Progenitor cell of endocrine pancreas (in vitro differentiated cells): Measurements from ENCODE around the gene ALS2CL. TPM values are rescaled to one million over a fixed set of nuclear protein-coding genes. Genes with fewer than 3 reads are reported as not detected.

Experiments
- DNase-seq: peaks from one replicate; pipeline ENCODE4 v3.0.0; 2021; ENCODE audit warnings: low spot score; ENCODE audit not compliant: unreplicated experiment
- H3K27ac Mint-ChIP-seq: 2 replicates; pipeline ENCODE4 v1.8.0; 2021; ENCODE audit warnings: mild to moderate bottlenecking, moderate library complexity, mixed read lengths
- H3K27me3 Mint-ChIP-seq: 2 replicates; pipeline ENCODE4 v1.8.0; 2021; ENCODE audit warnings: mixed read lengths
- H3K36me3 Mint-ChIP-seq: 2 replicates; pipeline ENCODE4 v1.8.0; 2022; ENCODE audit warnings: mixed read lengths; ENCODE audit not compliant: insufficient read depth
- H3K4me1 Mint-ChIP-seq: 2 replicates; pipeline ENCODE4 v1.8.0; 2021; ENCODE audit warnings: low read depth, mixed read lengths
- H3K4me3 Mint-ChIP-seq: 2 replicates; pipeline ENCODE4 v1.8.0; 2021; ENCODE audit warnings: low read depth, mild to moderate bottlenecking, moderate library complexity, mixed read lengths
- H3K9me3 Mint-ChIP-seq: 2 replicates; pipeline ENCODE4 v1.8.0; 2021; ENCODE audit warnings: low read depth, mixed read lengths
- total RNA-seq: library from RNA; stranded (reverse); gene quantifications from 2 replicates; pipeline ENCODE4 v1.2.1, GENCODE V29; 2021
- TF ChIP-seq, protein P1 (sequence below): fragments of 200-600 bp; sonication (generic); IDR thresholded peaks from one replicate; pipeline ENCODE4 v1.5.0; 2021; ENCODE audit warnings: antibody characterized with exemption, mild to moderate bottlenecking; ENCODE audit not compliant: unreplicated experiment

The ALS2CL gene
- total RNA-seq, 1 donor from 2014 or later = 3.5 TPM

DNA sequence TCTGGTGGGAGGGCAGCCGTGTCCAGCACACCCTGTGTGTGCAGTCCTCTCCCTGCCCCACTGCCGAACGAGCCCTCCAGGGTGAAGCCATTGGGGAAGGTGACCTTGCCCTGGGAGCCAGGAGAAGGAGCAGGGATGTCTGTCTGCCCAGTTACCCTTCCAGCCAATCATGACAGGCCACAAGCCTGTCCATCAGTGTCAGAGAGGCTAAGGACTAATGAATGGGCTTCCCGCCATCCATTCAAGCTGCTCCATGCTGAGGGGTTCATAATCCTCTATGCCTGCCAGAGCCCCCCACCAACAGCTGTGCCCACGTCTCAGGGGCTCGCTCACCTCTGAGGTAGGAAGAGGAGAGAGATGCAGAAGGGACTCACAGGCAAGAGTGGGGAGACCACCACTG lies 15.2 kb downstream of the ALS2CL start:
- H3K36me3 Mint-ChIP-seq = no peaks in the 10 kb centered on the region
- H3K4me1 Mint-ChIP-seq = peaks cover 4% of the 10 kb centered on the region
- H3K9me3 Mint-ChIP-seq = no peaks in the 10 kb centered on the region
- no peak overlapping the region for H3K27ac Mint-ChIP-seq
- no peak for DNase-seq
- TF ChIP-seq, protein P1, sequence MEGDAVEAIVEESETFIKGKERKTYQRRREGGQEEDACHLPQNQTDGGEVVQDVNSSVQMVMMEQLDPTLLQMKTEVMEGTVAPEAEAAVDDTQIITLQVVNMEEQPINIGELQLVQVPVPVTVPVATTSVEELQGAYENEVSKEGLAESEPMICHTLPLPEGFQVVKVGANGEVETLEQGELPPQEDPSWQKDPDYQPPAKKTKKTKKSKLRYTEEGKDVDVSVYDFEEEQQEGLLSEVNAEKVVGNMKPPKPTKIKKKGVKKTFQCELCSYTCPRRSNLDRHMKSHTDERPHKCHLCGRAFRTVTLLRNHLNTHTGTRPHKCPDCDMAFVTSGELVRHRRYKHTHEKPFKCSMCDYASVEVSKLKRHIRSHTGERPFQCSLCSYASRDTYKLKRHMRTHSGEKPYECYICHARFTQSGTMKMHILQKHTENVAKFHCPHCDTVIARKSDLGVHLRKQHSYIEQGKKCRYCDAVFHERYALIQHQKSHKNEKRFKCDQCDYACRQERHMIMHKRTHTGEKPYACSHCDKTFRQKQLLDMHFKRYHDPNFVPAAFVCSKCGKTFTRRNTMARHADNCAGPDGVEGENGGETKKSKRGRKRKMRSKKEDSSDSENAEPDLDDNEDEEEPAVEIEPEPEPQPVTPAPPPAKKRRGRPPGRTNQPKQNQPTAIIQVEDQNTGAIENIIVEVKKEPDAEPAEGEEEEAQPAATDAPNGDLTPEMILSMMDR = no peak
- no peak overlapping the region for H3K4me3 Mint-ChIP-seq
- peaks cover 78% of the 10 kb centered on the region for H3K27me3 Mint-ChIP-seq

- Mint-ChIP-seq H3K36me3 (no peaks in the 10 kb centered on the region), H3K4me1 (peaks cover 4% of the 10 kb centered on the region), H3K9me3 (no peaks in the 10 kb centered on the region), H3K27me3 (peaks cover 78% of the 10 kb centered on the region), H3K4me3 (no peak overlapping the region), H3K27ac (no peak overlapping the region)
- no peak for DNase-seq
- TF ChIP-seq, protein P1 = no peak
Observed at GRCh38 chr3:46677411-46677726, 16.1 kb downstream of the ALS2CL start.

- Mint-ChIP-seq H3K4me3 (no peak overlapping the region), H3K9me3 (no peaks in the 10 kb centered on the region), H3K4me1 (peaks cover 4% of the 10 kb centered on the region), H3K27me3 (peaks cover 77% of the 10 kb centered on the region), H3K36me3 (no peaks in the 10 kb centered on the region), H3K27ac (no peak overlapping the region)
- DNase-seq = no peak
- TF ChIP-seq, protein P1 = no peak
Observed at GRCh38 chr3:46676601-46677410, 16.7 kb downstream of the ALS2CL start.

GRCh38 chr3:46675843-46676567 lies 17.5 kb downstream of the ALS2CL start:
- Mint-ChIP-seq H3K27ac (no peak overlapping the region), H3K4me1 (peaks cover 4% of the 10 kb centered on the region), H3K36me3 (no peaks in the 10 kb centered on the region), H3K4me3 (no peak overlapping the region), H3K9me3 (no peaks in the 10 kb centered on the region), H3K27me3 (peaks cover 78% of the 10 kb centered on the region)
- DNase-seq = no peak
- TF ChIP-seq, protein P1 = no peak

DNA sequence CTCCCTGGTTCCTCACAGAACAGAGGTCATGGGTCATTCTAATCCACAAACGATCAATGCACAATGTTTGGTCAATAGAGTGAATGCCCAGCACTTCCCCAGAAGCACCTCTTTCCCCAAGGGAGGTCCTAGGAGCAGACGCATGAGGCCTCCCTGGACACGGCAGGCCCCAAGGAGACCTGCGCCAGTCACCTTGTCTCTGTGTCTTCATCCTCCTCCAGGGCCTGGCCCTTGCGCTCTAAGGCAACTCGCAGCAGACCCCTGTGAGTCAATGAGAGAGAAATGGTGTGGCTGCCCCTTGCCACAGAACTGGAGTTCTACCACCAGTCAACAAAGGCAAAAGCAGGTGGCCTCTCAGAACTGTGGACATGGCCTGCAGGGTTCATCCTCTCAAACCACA lies 18.1 kb downstream of the ALS2CL start:
- no peaks in the 10 kb centered on the region for H3K36me3 Mint-ChIP-seq
- H3K4me1 Mint-ChIP-seq = peaks cover 4% of the 10 kb centered on the region
- H3K27me3 Mint-ChIP-seq = peaks cover 76% of the 10 kb centered on the region
- H3K27ac Mint-ChIP-seq = no peak overlapping the region
- TF ChIP-seq, protein P1 = no peak
- no peaks in the 10 kb centered on the region for H3K9me3 Mint-ChIP-seq
- no peak for DNase-seq
- H3K4me3 Mint-ChIP-seq = no peak overlapping the region
